Measurements from ENCODE around the gene RASL10B.

DNA sequence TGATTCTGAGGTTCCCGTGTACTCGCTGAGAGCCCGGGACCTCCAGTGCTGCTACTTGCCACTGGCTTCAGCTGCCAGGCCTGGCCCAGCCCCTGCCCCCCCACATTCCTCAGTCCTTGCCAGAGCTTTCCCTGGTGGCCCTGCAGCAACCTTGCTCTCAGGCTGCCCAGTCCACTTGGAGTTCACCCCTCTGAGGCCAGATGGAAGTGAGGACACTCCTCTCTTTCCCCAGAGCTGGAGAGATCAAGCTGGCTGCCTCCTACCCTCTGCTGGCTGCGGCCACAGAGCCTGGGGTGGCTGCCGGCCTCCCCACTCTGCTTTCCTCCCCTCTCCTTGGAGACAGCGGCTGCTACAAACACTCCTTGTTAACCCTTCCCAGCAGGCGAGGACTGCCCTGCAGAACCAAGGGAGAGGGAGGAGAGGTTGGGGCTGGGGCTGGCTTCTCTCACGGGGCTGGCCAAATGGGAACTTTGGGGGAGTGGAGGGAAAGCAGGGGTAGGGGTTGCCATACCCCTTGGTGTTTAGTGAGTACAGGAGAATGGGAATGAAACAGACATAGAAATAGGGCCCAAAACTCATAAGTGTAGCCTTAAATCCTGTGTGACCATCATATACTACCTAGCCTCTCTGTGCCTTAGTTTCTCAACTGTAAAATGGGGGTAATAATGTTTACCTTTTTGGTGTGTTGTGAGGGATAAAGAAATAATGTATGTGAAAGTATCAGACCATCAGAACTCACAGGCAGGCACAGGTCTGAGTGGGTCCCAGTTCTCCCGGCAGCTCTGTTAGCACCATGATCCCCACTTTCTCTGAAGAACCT, 21.7 kb downstream of the RASL10B start, which contains the start of gene GAS2L2:
- TF ChIP-seq CTCF (IDR thresholded peaks at IDR 0.05), result no peak
- TF ChIP-seq POLR2AphosphoS5 (IDR thresholded peaks at IDR 0.05; ENCODE audit: low read depth, low read length), result no peak
- no peak for TF ChIP-seq TCF7L2 (IDR thresholded peaks at IDR 0.05; ENCODE audit: low read depth, low read length)
- TF ChIP-seq REST (IDR thresholded peaks at IDR 0.05; ENCODE audit: insufficient read depth in 1 of 2, low read depth in 2 of 2, low read length in 1 of 2), result no peak
- TF ChIP-seq SIN3A (IDR thresholded peaks at IDR 0.05; ENCODE audit: borderline replicate concordance, insufficient read depth, low read depth, low read length), result no peak

Measured in Panc1 (cell line).